H1 (cell line): ENCODE data around the gene LRRC63. TPM values are rescaled to one million over a fixed set of nuclear protein-coding genes. Genes with fewer than 3 reads are reported as not detected.

Experiments
- BRCA1 ChIP-seq: IDR thresholded peaks from 2 replicates; pipeline ENCODE4 v1.6.1; 2012; ENCODE audit warnings: low read depth, low read length, improper control_type of control experiment
- CREB1 ChIP-seq: IDR thresholded peaks from 2 replicates; pipeline ENCODE4 v1.6.1; 2012; ENCODE audit warnings: inconsistent platforms
- EZH2 ChIP-seq: fragments of 200-600 bp; sonication (generic); IDR thresholded peaks from 2 replicates; pipeline ENCODE4 v1.7.1; 2012; ENCODE audit warnings: low read depth, mild to moderate bottlenecking, moderate library complexity, low read length, inconsistent platforms; ENCODE audit not compliant: severe bottlenecking
- GTF2F1 ChIP-seq: IDR thresholded peaks from 2 replicates; pipeline ENCODE4 v1.6.1; 2012; ENCODE audit warnings: low read depth, low read length, improper control_type of control experiment, borderline replicate concordance
- NANOG ChIP-seq: IDR thresholded peaks from 2 replicates; pipeline ENCODE4 v1.6.1; 2011; ENCODE audit warnings: low read length, low read depth, mild to moderate bottlenecking, inconsistent platforms; ENCODE audit not compliant: insufficient read depth, poor library complexity, severe bottlenecking
- SP4 ChIP-seq: IDR thresholded peaks from 2 replicates; pipeline ENCODE4 v1.6.1; 2012; ENCODE audit warnings: low read length, inconsistent platforms
- TAF7 ChIP-seq: optimal IDR thresholded peaks from 2 replicates; pipeline ENCODE3; 2011; ENCODE audit warnings: low read depth, mild to moderate bottlenecking, inconsistent platforms, low read length, moderate library complexity, borderline replicate concordance
- polyA plus RNA-seq, 7 experiments: library from polyadenylated mRNA; depleted of rRNA in 3 of 7; stranded (reverse) in 5 of 7; unstranded in 2 of 7; fragments of >200 nt in 5 of 7; fragments of 200-250 nt in 2 of 7; gene quantifications; 1 replicate in 5 of 7; 2 replicates in 1 of 7; 4 replicates in 1 of 7; pipeline versions ENCODE4 v1.2.1 to v1.2.3, GENCODE V29; 2011 to 2013; ENCODE audit warnings: missing spikeins in 2 of 7, mixed read lengths in 2 of 7
- total RNA-seq: library from RNA; stranded (reverse); fragmentation: NEBNext Ultra II Directional; extraction: Animal tissue kit (Norgen Biotek cat#: 25700); gene quantifications from 2 replicates; pipeline ENCODE4 v1.2.1, GENCODE V29; 2021

The LRRC63 gene
- total and polyA plus RNA-seq, 2 of the 8 experiments (the other 6 are each of a cell fraction or from before 2014, with no cell fraction given) = not detected

GRCh38 chr13:46183018-46183946 is 28.4 kb upstream of the LRRC63 start (continued):
- TF ChIP-seq SP4 = no peak
- TF ChIP-seq CREB1 = no peak
- no peak for TF ChIP-seq TAF7
- TF ChIP-seq NANOG = no peak
- no peak for TF ChIP-seq BRCA1
- TF ChIP-seq GTF2F1 = no peak
- no peak for TF ChIP-seq EZH2
